Ovary (tissue), 1 donor: ENCODE results near the gene CTNNA1.

Source experiments
- EP300 ChIP-seq: sonication (generic); formaldehyde crosslinking; IDR thresholded peaks from one replicate; pipeline ENCODE4 v1.6.1; 2017; ENCODE audit warnings: antibody characterized with exemption
- POLR2A ChIP-seq: fragments of 450-650 bp; IDR thresholded peaks from one replicate; pipeline ENCODE4 v1.6.1; 2017; ENCODE audit warnings: antibody characterized with exemption, mild to moderate bottlenecking, moderate library complexity

DNA sequence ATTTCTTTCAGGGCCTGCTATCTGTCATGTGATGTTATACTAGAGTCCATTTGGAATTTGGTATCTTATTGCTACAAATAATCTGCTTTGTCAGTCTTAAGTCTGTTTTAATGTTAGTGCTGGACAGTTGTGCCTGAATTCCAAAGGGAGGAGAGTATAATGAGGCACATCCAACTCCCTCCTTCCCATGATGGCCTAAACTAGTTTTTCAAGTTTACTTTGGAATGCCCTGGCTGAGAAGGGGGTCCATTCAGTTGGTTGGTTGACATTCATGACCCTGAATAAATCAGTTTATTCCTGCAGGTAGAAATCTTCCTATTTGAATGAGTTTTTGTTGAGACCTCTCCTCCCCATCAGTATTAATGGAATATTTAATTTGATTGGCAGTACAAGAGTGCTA lies 131.3 kb downstream of the CTNNA1 start:
- no peak for TF ChIP-seq EP300
- TF ChIP-seq POLR2A = no peak
